AG09309 (cell line): Measurements from ENCODE around the gene STARD8.
A peak's percentile ranks its signal among the peaks of the same experiment; 100 is the strongest.

ENCODE experiments used
- DNase-seq: peaks from one replicate; pipeline ENCODE4 v3.0.0-alpha.2; 2010; ENCODE audit warnings: low read depth
- H3K4me3 ChIP-seq: 2 replicates; pipeline ENCODE4 v1.5.1; 2011; ENCODE audit warnings: mild to moderate bottlenecking, low read depth, low read length, moderate library complexity; ENCODE audit not compliant: control insufficient read depth
- CTCF ChIP-seq: IDR thresholded peaks from 2 replicates; pipeline ENCODE4 v1.5.1; 2011; ENCODE audit warnings: mild to moderate bottlenecking, low read depth, low read length, inconsistent platforms; ENCODE audit not compliant: insufficient read depth, control insufficient read depth; ENCODE audit errors: missing control alignments

STARD8 gene

DNA sequence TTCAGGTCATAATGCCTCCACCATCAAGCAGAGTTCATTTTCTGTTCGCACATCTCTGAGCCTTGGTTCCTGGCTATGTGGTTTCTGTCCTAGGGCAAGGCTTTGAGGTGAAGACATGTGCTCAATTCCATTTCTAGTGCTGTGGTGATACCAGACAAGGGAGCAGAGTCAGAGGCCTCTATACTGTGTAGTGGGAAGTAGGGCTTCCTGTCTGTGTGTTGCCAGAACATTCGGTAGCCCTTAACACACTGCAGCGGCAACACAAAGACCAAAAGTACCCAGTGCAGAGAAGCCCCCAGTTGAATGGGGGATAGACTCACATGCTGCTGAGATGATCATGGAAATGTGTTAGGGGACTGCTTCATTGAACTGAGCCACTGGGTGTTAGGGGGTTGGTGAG, 56.4 kb downstream of the STARD8 start:
- H3K4me3 ChIP-seq = no peak overlapping the region
- no peak for TF ChIP-seq CTCF
- no peak for DNase-seq

- H3K4me3 ChIP-seq = no peak overlapping the region
- no peak for TF ChIP-seq CTCF
- DNase-seq = no peak
Measured at GRCh38 chrX:68705986-68706385, 58.5 kb downstream of the STARD8 start.

DNA sequence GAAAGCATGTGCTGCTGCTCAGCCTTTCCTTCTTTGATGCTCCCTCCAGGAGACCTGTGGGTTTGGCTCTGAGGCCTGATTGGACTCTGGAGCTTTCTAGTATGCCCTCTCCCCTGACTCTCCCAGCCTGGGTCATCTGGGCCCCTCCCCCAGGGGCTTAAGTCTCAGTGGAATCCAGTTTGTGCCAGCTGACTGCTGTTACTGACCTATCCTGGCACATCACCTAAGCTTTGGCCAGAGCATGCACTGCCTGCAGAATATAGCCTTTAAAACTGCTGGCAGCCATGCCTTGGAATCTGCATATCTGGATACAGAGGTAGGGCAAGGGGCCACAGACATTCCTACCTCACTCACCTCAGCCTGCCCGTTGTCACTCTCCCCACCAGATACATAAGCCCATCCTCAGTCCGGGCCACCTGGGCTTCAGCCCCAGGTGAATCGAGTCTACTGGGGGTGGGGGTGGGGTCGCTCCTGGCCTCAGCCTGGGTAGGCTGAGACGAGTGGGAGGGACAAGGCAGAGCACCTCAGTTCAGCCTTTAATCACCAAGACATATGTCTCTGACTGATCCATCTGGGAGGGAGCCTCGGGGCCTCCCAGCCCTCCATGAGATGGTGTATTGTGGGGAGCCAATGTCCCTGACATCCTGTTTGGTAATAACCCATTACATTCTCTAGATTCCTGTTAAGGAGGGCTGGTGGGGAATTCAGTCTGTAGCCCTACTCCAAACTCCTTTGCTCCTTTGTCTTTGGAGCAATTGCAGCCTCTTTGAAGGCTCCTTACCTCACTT, 61.2 kb downstream of the STARD8 start:
- no peak overlapping the region for H3K4me3 ChIP-seq
- DNase-seq = no peak
- TF ChIP-seq CTCF = no peak

DNA sequence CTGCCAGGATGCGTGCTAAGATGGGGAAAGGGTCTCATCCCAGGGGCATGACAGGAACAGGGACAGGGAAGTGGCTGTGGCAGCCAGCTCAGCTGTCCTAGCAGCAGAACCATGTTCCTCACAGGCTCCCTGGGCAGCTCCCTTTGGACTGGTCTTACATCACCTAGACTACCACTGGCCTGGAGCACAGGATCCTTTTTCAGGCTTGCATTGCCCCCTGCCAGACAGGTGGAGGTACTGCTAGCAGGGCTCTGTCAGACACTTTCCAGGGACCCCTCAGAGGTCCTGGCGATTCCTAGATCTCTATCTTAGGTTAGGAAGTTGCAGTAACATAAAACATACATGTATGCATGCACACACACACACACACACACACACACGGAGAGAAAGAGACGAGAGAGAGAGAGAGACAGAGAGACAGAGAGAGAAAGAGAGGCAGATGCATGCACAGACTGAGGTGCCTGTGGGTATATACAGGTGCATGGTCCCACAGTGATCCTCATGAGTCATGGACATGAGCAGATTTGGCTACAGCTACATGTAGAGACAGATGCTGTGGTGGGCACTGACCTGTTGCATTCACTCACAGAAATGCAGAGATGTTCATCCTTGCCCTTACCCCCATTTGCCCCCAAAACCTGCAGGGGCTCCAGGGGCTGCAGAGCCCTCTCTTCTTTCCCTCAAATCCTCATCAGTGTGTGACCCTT, 63.6 kb downstream of the STARD8 start:
- peak; percentile 68 for TF ChIP-seq CTCF
- peak; percentile 18 for DNase-seq
- no peak overlapping the region for H3K4me3 ChIP-seq

GRCh38 chrX:68711845-68712244, 64.4 kb downstream of the STARD8 start:
- no peak for TF ChIP-seq CTCF
- no peak for DNase-seq
- no peak overlapping the region for H3K4me3 ChIP-seq

- no peak for TF ChIP-seq CTCF
- H3K4me3 ChIP-seq = no peak overlapping the region
- no peak for DNase-seq
Measured at GRCh38 chrX:68714856-68715255, 67.4 kb downstream of the STARD8 start.
